Astrocyte (in vitro differentiated cells and primary cell): ENCODE data around the gene TMEM14C. TPM values are rescaled to one million over a fixed set of nuclear protein-coding genes. Genes with fewer than 3 reads are reported as not detected.

Experiments used
- DNase-seq: peaks from one replicate; pipeline ENCODE4 v3.0.0-alpha.2; 2010; ENCODE audit warnings: low read depth
- FAIRE-seq: peaks from 2 replicates; lab custom pipeline; 2011; peaks lifted over from hg19 to GRCh38; lab: Jason Lieb, UNC
- H2AFZ ChIP-seq: 2 replicates; pipeline ENCODE4 v1.6.0; 2012; ENCODE audit warnings: low read depth, low read length, inconsistent platforms
- H3K27ac ChIP-seq: 2 replicates; pipeline ENCODE4 v1.5.1; 2011; ENCODE audit warnings: low read depth, low read length, inconsistent platforms
- H3K27me3 ChIP-seq: 2 replicates; pipeline ENCODE4 v1.6.0; 2011; ENCODE audit warnings: low read length, inconsistent platforms; ENCODE audit not compliant: insufficient read depth
- H3K36me3 ChIP-seq: 2 replicates; pipeline ENCODE4 v1.5.1; 2011; ENCODE audit warnings: low read length, inconsistent platforms; ENCODE audit not compliant: insufficient read depth
- H3K4me1 ChIP-seq: 2 replicates; pipeline ENCODE4 v1.5.1; 2011; ENCODE audit warnings: low read length, inconsistent platforms; ENCODE audit not compliant: insufficient read depth
- H3K4me2 ChIP-seq: 2 replicates; pipeline ENCODE4 v1.6.0; 2012; ENCODE audit warnings: low read length, inconsistent platforms
- H3K4me3 ChIP-seq: 2 replicates; pipeline ENCODE4 v1.5.1; 2011; ENCODE audit warnings: low read depth, mild to moderate bottlenecking, low read length, inconsistent platforms; ENCODE audit not compliant: insufficient read depth
- H3K79me2 ChIP-seq: 2 replicates; pipeline ENCODE4 v1.6.0; 2012; ENCODE audit warnings: mild to moderate bottlenecking, low read length, inconsistent platforms; ENCODE audit not compliant: insufficient read depth
- H3K9ac ChIP-seq: 2 replicates; pipeline ENCODE4 v1.6.0; 2012; ENCODE audit warnings: mild to moderate bottlenecking, low read length, inconsistent platforms
- H3K9me3 ChIP-seq: 2 replicates; pipeline ENCODE4 v1.5.1; 2012; ENCODE audit warnings: low read depth, mild to moderate bottlenecking, low read length, inconsistent platforms; ENCODE audit not compliant: insufficient read depth
- H4K20me1 ChIP-seq: 2 replicates; pipeline ENCODE4 v1.6.0; 2012; ENCODE audit warnings: low read length, inconsistent platforms; ENCODE audit not compliant: insufficient read depth
- H3K27ac Mint-ChIP-seq: one replicate; pipeline ENCODE4 v1.8.0; 2021; ENCODE audit warnings: mild to moderate bottlenecking, mixed read lengths; ENCODE audit not compliant: unreplicated experiment
- H3K27me3 Mint-ChIP-seq: one replicate; pipeline ENCODE4 v1.8.0; 2021; ENCODE audit warnings: low read depth, mixed read lengths; ENCODE audit not compliant: unreplicated experiment
- H3K36me3 Mint-ChIP-seq: one replicate; pipeline ENCODE4 v1.8.0; 2021; ENCODE audit warnings: low read depth, mixed read lengths; ENCODE audit not compliant: unreplicated experiment
- H3K4me1 Mint-ChIP-seq: one replicate; pipeline ENCODE4 v1.8.0; 2021; ENCODE audit warnings: low read depth, mixed read lengths; ENCODE audit not compliant: unreplicated experiment
- H3K4me3 Mint-ChIP-seq: one replicate; pipeline ENCODE4 v1.8.0; 2021; ENCODE audit warnings: mild to moderate bottlenecking, moderate library complexity, mixed read lengths; ENCODE audit not compliant: unreplicated experiment
- H3K9me3 Mint-ChIP-seq: one replicate; pipeline ENCODE4 v1.8.0; 2021; ENCODE audit warnings: mild to moderate bottlenecking, mixed read lengths; ENCODE audit not compliant: unreplicated experiment
- CTCF ChIP-seq: IDR thresholded peaks from 2 replicates; pipeline ENCODE4 v1.5.1; 2011; ENCODE audit warnings: low read depth, mild to moderate bottlenecking, inconsistent platforms, low read length, moderate library complexity; ENCODE audit not compliant: insufficient read depth
- EZH2 ChIP-seq: IDR thresholded peaks from 2 replicates; pipeline ENCODE4 v1.6.1; 2012; ENCODE audit warnings: mild to moderate bottlenecking, low read length, inconsistent platforms; ENCODE audit not compliant: insufficient read depth
- total RNA-seq: library from RNA; stranded (reverse); gene quantifications from 2 replicates; pipeline ENCODE4 v1.2.1, GENCODE V29; 2021

The TMEM14C gene
- total RNA-seq, 1 donor from 2014 or later: 134 TPM

- no peaks in the 10 kb centered on the region for H4K20me1 ChIP-seq
- FAIRE-seq (no peak), DNase-seq (peak; percentile 35)
- no peaks in the 10 kb centered on the region for H3K9me3 ChIP-seq
- H2AFZ ChIP-seq: no peak overlapping the region
- no peak overlapping the region for H3K4me3 ChIP-seq
- no peaks in the 10 kb centered on the region for H3K79me2 ChIP-seq
- Mint-ChIP-seq H3K36me3 (peaks cover 1% of the 10 kb centered on the region), H3K9me3 (no peaks in the 10 kb centered on the region), H3K27ac (no peak overlapping the region), H3K27me3 (no peaks in the 10 kb centered on the region), H3K4me1 (peaks cover 13% of the 10 kb centered on the region), H3K4me3 (no peak overlapping the region)
- no peak overlapping the region for H3K9ac ChIP-seq
- no peak overlapping the region for H3K4me2 ChIP-seq
- H3K36me3 ChIP-seq: no peaks in the 10 kb centered on the region
- no peak overlapping the region for H3K27ac ChIP-seq
- H3K4me1 ChIP-seq: peaks cover 23% of the 10 kb centered on the region
- H3K27me3 ChIP-seq: no peaks in the 10 kb centered on the region
- TF ChIP-seq CTCF (no peak), EZH2 (no peak)
These were observed 40.1 kb downstream of the TMEM14C start for GRCh38 chr6:10763006-10763405.

GRCh38 chr6:10769419-10769818 is 46.5 kb downstream of the TMEM14C start:
- Histone ChIP-seq H3K4me1 (no peaks in the 10 kb centered on the region), H4K20me1 (no peaks in the 10 kb centered on the region), H3K9me3 (no peaks in the 10 kb centered on the region), H3K9ac (no peak overlapping the region), H3K4me2 (no peak overlapping the region), H3K36me3 (no peaks in the 10 kb centered on the region), H2AFZ (no peak overlapping the region), H3K79me2 (no peaks in the 10 kb centered on the region), H3K27ac (no peak overlapping the region), H3K27me3 (no peaks in the 10 kb centered on the region), H3K4me3 (no peak overlapping the region)
- Mint-ChIP-seq H3K27me3 (no peaks in the 10 kb centered on the region), H3K36me3 (no peaks in the 10 kb centered on the region), H3K9me3 (no peaks in the 10 kb centered on the region), H3K4me1 (no peaks in the 10 kb centered on the region), H3K27ac (no peak overlapping the region), H3K4me3 (no peak overlapping the region)
- DNase-seq (no peak), FAIRE-seq (no peak)
- TF ChIP-seq CTCF (no peak), EZH2 (no peak)

- no peaks in the 10 kb centered on the region for H3K9me3 ChIP-seq
- Mint-ChIP-seq H3K4me3 (no peak overlapping the region), H3K9me3 (no peaks in the 10 kb centered on the region), H3K27me3 (no peaks in the 10 kb centered on the region), H3K4me1 (no peaks in the 10 kb centered on the region), H3K27ac (no peak overlapping the region), H3K36me3 (no peaks in the 10 kb centered on the region)
- H2AFZ ChIP-seq: no peak overlapping the region
- no peak overlapping the region for H3K27ac ChIP-seq
- H3K36me3 ChIP-seq: no peaks in the 10 kb centered on the region
- no peak for FAIRE-seq
- no peak for DNase-seq
- TF ChIP-seq CTCF (no peak), EZH2 (no peak)
- H3K9ac ChIP-seq: no peak overlapping the region
- H4K20me1 ChIP-seq: no peaks in the 10 kb centered on the region
- H3K4me1 ChIP-seq: no peaks in the 10 kb centered on the region
- no peak overlapping the region for H3K4me2 ChIP-seq
- no peaks in the 10 kb centered on the region for H3K79me2 ChIP-seq
- H3K27me3 ChIP-seq: no peaks in the 10 kb centered on the region
- no peak overlapping the region for H3K4me3 ChIP-seq
These were observed 48.6 kb downstream of the TMEM14C start for GRCh38 chr6:10771371-10771894.
